ENCODE measurements around the gene ADGRV1. TPM values are rescaled to one million over a fixed set of nuclear protein-coding genes. Genes with fewer than 3 reads are reported as not detected.

The ADGRV1 gene
- total RNA-seq, 4 donors from 2014 or later, result 0.08 to 0.87 (median 0.41) TPM

GRCh38 chr5:90528601-90529193 is 29.9 kb upstream of the ADGRV1 start:
- 1 to 5% methylated on average over 17 to 18 of the region's 18 CpGs for WGBS, 2 donors (ENCODE audit: low coverage in 1 of 2)
- H3K27ac ChIP-seq, result peak overlapping the region; percentile 84 to 98 (median 94)

GRCh38 chr5:90529194-90529938 is 29.2 kb upstream of the ADGRV1 start, which contains the start of gene LYSMD3:
LYSMD3 (minus strand) TSS chr5:90529584; CDS start chr5:90525289, 4,295 bp downstream.
- Histone ChIP-seq H3K27ac (peak within 1 kb of the TSS; percentile 84 to 98 (median 94)), H3K4me3 (peak within 1 kb of the TSS; percentile 83 to 88), H3K4me1 (peaks cover 3 to 39% (median 15%) of the 10 kb centered on the region in 3 donors), H3K9me3 (no peaks in the 10 kb centered on the region), H3K27me3 (peaks cover 6% of the 10 kb centered on the region), H3K36me3 (peaks cover 0 to 10% of the 10 kb centered on the region in 2 donors)
- TF ChIP-seq POLR2AphosphoS5 (IDR thresholded peaks at IDR 0.05) (peak; percentile 98), POLR2A (IDR thresholded peaks at IDR 0.05) (peak; percentile 70), CTCF (IDR thresholded peaks at IDR 0.05) (no peak), EP300 (IDR thresholded peaks at IDR 0.05) (no peak)
- peak; percentile 99 for ATAC-seq
- no CpG with 5 or more reads among the region's 64 CpGs for WGBS, 2 donors (ENCODE audit: low coverage in 1 of 2)

More at GRCh38 chr5:90528601-90529193, 29.9 kb upstream of the ADGRV1 start:
- no peak for TF ChIP-seq CTCF (IDR thresholded peaks at IDR 0.05)
- TF ChIP-seq POLR2A (IDR thresholded peaks at IDR 0.05), result no peak
- no peak for TF ChIP-seq POLR2AphosphoS5 (IDR thresholded peaks at IDR 0.05)
- no peak for TF ChIP-seq EP300 (IDR thresholded peaks at IDR 0.05)
- ATAC-seq, result no peak
- Histone ChIP-seq H3K27me3 (no peaks in the 10 kb centered on the region), H3K4me3 (peak overlapping the region; percentile 83 to 88), H3K9me3 (no peaks in the 10 kb centered on the region), H3K36me3 (peaks cover 0 to 17% of the 10 kb centered on the region in 2 donors), H3K4me1 (peaks cover 3 to 39% (median 15%) of the 10 kb centered on the region in 3 donors)

GRCh38 chr5:90529939-90530677 is 28.5 kb upstream of the ADGRV1 start:
- peak overlapping the region; percentile 83 to 88 for H3K4me3 ChIP-seq
- peak overlapping the region; percentile 64 to 98 (median 94) for H3K27ac ChIP-seq
- 2 to 3% methylated on average over 7 to 8 of the region's 13 CpGs for WGBS, 2 donors (ENCODE audit: low coverage in 1 of 2)
- peaks cover 0 to 3% of the 10 kb centered on the region in 2 donors for H3K36me3 ChIP-seq
- H3K4me1 ChIP-seq, result peaks cover 3 to 39% (median 15%) of the 10 kb centered on the region in 3 donors
- ATAC-seq, result peak; percentile 77
- no peaks in the 10 kb centered on the region for H3K9me3 ChIP-seq
- TF ChIP-seq CTCF (IDR thresholded peaks at IDR 0.05) (peak; percentile 67 to 83 (median 72)), EP300 (IDR thresholded peaks at IDR 0.05) (no peak), POLR2A (IDR thresholded peaks at IDR 0.05) (no peak), POLR2AphosphoS5 (IDR thresholded peaks at IDR 0.05) (no peak)
- peaks cover 7% of the 10 kb centered on the region for H3K27me3 ChIP-seq

GRCh38 chr5:90530736-90531487 is 27.7 kb upstream of the ADGRV1 start:
- Histone ChIP-seq H3K4me3 (peak overlapping the region; percentile 83 to 88), H3K36me3 (no peaks in the 10 kb centered on the region), H3K9me3 (no peaks in the 10 kb centered on the region), H3K4me1 (peaks cover 3 to 39% (median 15%) of the 10 kb centered on the region in 3 donors), H3K27ac (no peak overlapping the region), H3K27me3 (peaks cover 7% of the 10 kb centered on the region)
- WGBS, 2 donors (ENCODE audit: low coverage in 1 of 2), result 38 to 41% methylated on average over 8 to 9 of the region's 9 CpGs
- TF ChIP-seq CTCF (IDR thresholded peaks at IDR 0.05) (no peak), POLR2AphosphoS5 (IDR thresholded peaks at IDR 0.05) (no peak), POLR2A (IDR thresholded peaks at IDR 0.05) (no peak), EP300 (IDR thresholded peaks at IDR 0.05) (no peak)
- ATAC-seq, result no peak
